ENCODE measurements around the gene KRT38.
"Not testable (repeated sequence)": the region's sequence is repeated elsewhere in the genome, so short reads cannot be mapped to it uniquely, and the experiment has no call there.

Gene KRT38

GRCh38 chr17:41395044-41395443 lies 45.7 kb downstream of the KRT38 start:
- DNase-seq (ENCODE audit: low read depth in 2 of 2) = not testable (repeated sequence)

DNA sequence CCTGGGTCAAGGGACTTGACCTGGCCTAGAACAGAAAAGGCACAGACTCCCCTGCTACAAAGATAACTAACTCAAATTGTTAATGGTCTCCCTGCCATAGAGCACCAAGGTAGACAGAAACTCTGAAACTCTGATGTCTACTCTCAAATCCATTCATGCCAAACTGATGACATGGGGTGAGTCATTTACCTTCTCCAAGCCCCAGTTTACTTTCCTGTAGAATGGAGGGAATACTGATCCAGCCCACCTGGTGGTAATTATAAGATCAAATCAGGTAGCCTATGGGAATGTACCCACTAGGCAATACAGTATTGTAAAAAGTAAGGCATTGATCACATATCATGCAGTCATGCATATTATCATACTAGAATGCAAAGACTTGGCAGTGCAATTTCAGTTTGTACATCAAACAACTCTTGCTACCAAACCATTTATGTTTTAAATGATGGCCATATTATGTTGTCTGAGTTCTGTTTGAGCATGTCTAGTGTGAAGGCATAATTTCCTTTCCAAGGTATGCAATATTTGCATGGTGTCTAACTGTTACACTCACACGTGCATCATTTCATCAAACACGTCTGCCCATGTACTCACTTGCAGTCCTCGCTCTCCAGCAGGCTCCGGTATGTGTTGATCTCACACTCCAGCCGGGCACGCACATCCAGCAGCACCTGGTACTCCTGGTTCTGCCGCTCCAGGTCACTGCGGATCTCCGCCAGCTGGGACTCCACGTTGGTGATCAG lies 46.4 kb downstream of the KRT38 start:
- DNase-seq (ENCODE audit: low read depth in 2 of 2) = no peak

DNA sequence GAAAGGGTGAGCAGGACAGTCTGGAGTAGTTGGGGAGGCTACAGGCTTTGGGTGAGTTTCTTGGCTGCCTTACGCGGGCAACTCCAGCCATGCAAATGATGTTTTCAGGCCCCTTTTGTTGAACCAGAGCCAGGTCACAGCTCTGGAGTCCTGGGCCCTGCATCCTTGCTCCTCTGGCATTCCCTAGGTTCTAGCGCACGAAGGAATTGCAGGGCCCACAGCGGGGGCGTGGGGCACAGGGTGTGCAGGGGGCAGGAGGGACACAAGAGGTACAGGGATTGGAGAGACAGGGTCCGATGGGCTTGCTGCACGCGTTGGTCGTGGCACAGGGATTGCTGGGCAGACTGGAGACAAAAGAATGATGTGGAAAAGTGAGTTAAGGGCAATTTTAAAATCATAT lies 47.0 kb downstream of the KRT38 start:
- no peak for DNase-seq (ENCODE audit: low read depth in 2 of 2)

- no peak for DNase-seq (ENCODE audit: low read depth in 2 of 2)
These were observed 47.5 kb downstream of the KRT38 start for GRCh38 chr17:41393294-41393693.

DNA sequence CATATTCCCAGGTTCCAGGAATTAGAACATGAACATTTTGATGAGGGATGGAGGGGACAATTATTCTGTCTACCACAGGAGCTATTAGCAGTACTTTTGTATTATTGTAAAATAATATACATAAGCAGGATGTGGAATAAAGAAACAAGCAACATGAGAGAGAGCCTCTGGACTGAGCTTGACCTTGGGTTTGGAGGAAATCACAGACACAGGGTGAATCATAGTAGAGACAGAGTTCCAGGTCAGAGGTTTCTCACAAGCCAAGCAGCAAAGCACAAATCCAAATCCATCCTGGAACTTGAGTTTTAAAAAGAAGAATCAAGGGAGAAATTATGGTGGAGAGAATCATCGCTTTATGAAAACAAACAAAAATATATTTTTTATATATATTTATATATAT lies 48.5 kb downstream of the KRT38 start:
- no peak for DNase-seq (ENCODE audit: low read depth in 2 of 2)

GRCh38 chr17:41391535-41391934 lies 49.2 kb downstream of the KRT38 start:
- no peak for DNase-seq (ENCODE audit: low read depth in 2 of 2)

DNA sequence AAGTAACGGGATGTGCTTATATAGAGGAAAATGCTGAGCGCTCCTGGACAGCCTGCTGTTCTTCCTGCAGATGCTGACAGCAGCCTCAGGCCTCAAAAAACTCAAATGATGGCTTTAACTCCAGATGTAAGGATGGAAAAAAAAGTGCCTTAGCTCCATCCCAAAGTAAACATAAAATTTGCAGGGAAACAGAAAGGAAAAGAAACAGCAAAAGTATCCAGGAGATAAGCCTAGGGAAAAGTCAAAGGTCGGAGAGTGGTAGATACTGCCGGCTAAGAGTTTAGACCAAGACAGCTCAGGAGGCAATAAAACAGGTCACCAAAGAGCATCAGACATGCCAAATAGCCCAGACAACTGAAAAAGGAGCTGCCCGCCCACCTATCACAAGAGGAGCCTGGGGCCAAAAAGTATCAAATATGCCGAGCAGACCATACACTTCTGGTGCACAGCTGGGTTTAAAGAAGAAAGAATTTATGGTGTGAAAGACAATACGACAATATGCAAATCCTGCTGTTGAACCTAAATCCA lies 50.3 kb downstream of the KRT38 start:
- DNase-seq (ENCODE audit: low read depth in 2 of 2) = no peak

- no peak for DNase-seq (ENCODE audit: low read depth in 2 of 2)
These were observed 53.1 kb downstream of the KRT38 start for GRCh38 chr17:41387670-41388069.

DNA sequence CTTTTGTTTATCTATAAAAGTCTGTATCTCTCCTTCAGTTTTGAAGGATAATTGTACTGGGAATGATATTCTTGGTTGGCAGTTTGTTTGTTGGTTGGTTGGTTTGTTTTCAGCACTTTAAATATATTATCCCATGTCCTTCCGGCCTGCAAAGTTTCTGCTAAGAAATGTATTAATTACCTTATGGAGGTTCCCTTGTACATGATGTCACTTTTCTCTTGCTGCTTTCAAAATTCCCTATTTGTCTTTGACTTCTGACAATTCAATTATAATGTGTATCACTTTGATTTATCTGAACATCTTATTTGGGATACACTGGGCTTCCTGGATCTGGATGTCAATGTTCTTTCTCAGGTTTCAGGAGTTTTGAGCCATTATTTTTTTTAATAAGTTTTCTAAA lies 54.6 kb downstream of the KRT38 start:
- DNase-seq (ENCODE audit: low read depth in 2 of 2) = no peak
